PC-9 (cell line): ENCODE results near the gene IGF2BP2. TPM values are rescaled to one million over a fixed set of nuclear protein-coding genes. Genes with fewer than 3 reads are reported as not detected.

Experiments used
- Bru-seq: library from RNA; stranded (reverse); fragments of 400-500 nt; gene quantifications from one replicate; lab custom pipeline; 2021; lab: Mats Ljungman, UMichigan
- BruChase-seq, 2 experiments: library from RNA; stranded (reverse); fragments of 400-500 nt; gene quantifications; one replicate each; lab custom pipeline; 2021; lab: Mats Ljungman, UMichigan
- BruUV-seq: library from RNA; stranded (reverse); fragments of 400-500 nt; replicated peaks from 2 replicates; lab custom pipeline; 2021; lab: Mats Ljungman, UMichigan
- CTCF ChIA-PET: fragments of 300-600 bp; sonication (Branson Sonifier 250); formaldehyde crosslinking; loops from one replicate; lab custom pipeline; 2022; ENCODE audit warnings: antibody characterized with exemption; lab: Charles Lee
- POLR2A ChIA-PET: fragments of 300-600 bp; sonication (Branson Sonifier 250); formaldehyde crosslinking; loops from one replicate; lab custom pipeline; 2022; ENCODE audit warnings: antibody characterized with exemption; ENCODE audit not compliant: unreplicated experiment; lab: Charles Lee
- DNase-seq, 2 experiments: peaks; one replicate each; pipeline versions ENCODE4 v3.0.0 to v3.0.0-alpha.2; 2015 to 2022; ENCODE audit warnings: mixed read lengths in 1 of 2
- H2AFZ ChIP-seq: fragments of 200-600 bp; sonication (generic); 2 replicates; pipeline ENCODE4 v1.8.1; 2017; ENCODE audit warnings: antibody characterized with exemption
- H3F3A ChIP-seq: fragments of 200-600 bp; sonication (generic); 2 replicates; pipeline ENCODE4 v1.8.1; 2017; ENCODE audit warnings: antibody characterized with exemption, mild to moderate bottlenecking, low read depth; ENCODE audit not compliant: insufficient read depth
- H3K27ac ChIP-seq: fragments of 200-600 bp; sonication (generic); 2 replicates; pipeline ENCODE4 v1.6.1; 2016; ENCODE audit warnings: mixed run types
- H3K27me3 ChIP-seq: fragments of 200-600 bp; sonication (generic); 2 replicates; pipeline ENCODE4 v1.6.1; 2016; ENCODE audit warnings: low read depth, mixed run types; ENCODE audit not compliant: insufficient read depth
- H3K36me3 ChIP-seq: fragments of 200-600 bp; sonication (generic); 2 replicates; pipeline ENCODE4 v1.6.1; 2016; ENCODE audit warnings: low read depth, mixed run types
- H3K4me1 ChIP-seq: fragments of 200-600 bp; sonication (generic); replicated peaks from 2 replicates; pipeline ENCODE4 v1.6.1; 2016; ENCODE audit warnings: mixed run types; ENCODE audit not compliant: insufficient read depth
- H3K4me2 ChIP-seq: fragments of 200-600 bp; sonication (generic); 2 replicates; pipeline ENCODE4 v1.6.1; 2017; ENCODE audit warnings: mixed run types
- H3K4me3 ChIP-seq: fragments of 200-600 bp; sonication (generic); 2 replicates; pipeline ENCODE4 v1.6.1; 2016; ENCODE audit warnings: mixed run types
- H3K79me2 ChIP-seq: fragments of 200-600 bp; sonication (generic); 2 replicates; pipeline ENCODE4 v1.6.1; 2017; ENCODE audit warnings: low read depth, mixed run types
- H3K9me2 ChIP-seq: fragments of 200-600 bp; sonication (generic); 2 replicates; pipeline ENCODE4 v1.8.1; 2017; ENCODE audit warnings: mild to moderate bottlenecking; ENCODE audit not compliant: insufficient read depth
- H3K9me3 ChIP-seq: fragments of 200-600 bp; sonication (generic); 2 replicates; pipeline ENCODE4 v1.8.1; 2016; ENCODE audit warnings: low read depth; ENCODE audit not compliant: insufficient read depth
- H4K20me1 ChIP-seq: fragments of 200-600 bp; sonication (generic); 2 replicates; pipeline ENCODE4 v1.8.1; 2017; ENCODE audit not compliant: insufficient read depth
- CTCF ChIP-seq: fragments of 200-600 bp; sonication (generic); conservative IDR thresholded peaks from 2 replicates; pipeline ENCODE4 v1.6.1; 2017; ENCODE audit warnings: mixed run types, antibody characterized with exemption, mild to moderate bottlenecking, moderate library complexity
- EZH2 ChIP-seq: fragments of 200-600 bp; sonication (generic); IDR thresholded peaks from 2 replicates; pipeline ENCODE4 v1.8.0; 2017; ENCODE audit warnings: antibody characterized with exemption, low read depth
- intact Hi-C: fragments of 100-400 bp; cut with micrococcal nuclease; formaldehyde crosslinking; loops from one replicate; pipeline ENCODE4 v1.10.0; 2022; ENCODE audit not compliant: unreplicated experiment
- long read RNA-seq: library from polyadenylated mRNA; stranded (forward); transcript quantifications from one replicate; pipeline ENCODE4 v2.0.0, GENCODE V29; 2022
- total RNA-seq: library from RNA; stranded (reverse); gene quantifications from 2 replicates; pipeline ENCODE4 v1.2.3, GENCODE V29; 2021

Gene IGF2BP2
- total RNA-seq (140 and 150 TPM in 2 replicates), Bru-seq, nascent RNA (percentile 97 among the genes with signal in this experiment), BruChase-seq, experiment 1, labeled RNA remaining after a 2-hour chase (percentile 98 among the genes with signal in this experiment), BruChase-seq, experiment 2, labeled RNA remaining after a 6-hour chase (percentile 90 among the genes with signal in this experiment)
- long read RNA-seq, transcript IGF2BP2-202 (16 exons, 3,688 nt): major isoform, 38 of 92 reads
- long read RNA-seq, transcript IGF2BP2-201 (15 exons, 3,291 nt): minor isoform, 11 of 92 reads
- long read RNA-seq, partial matches to known transcripts: 9 of 92 reads
- long read RNA-seq, other reads (novel, unspliced or antisense): 32 of 92 reads

- H2AFZ ChIP-seq: peak within 1 kb of the TSS; percentile 94
- CTCF ChIA-PET: interaction anchor here (0.6 to 0.8 kb wide), 2 partner anchors 118 to 1340 kb away, joined by 3 to 4 read pairs; no protein-coding TSS in a partner anchor
These were observed at the start of gene IGF2BP2 for GRCh38 chr3:185825006-185825638. IGF2BP2 (minus strand) TSS chr3:185825042; CDS start chr3:185824960, 82 bp downstream.

GRCh38 chr3:185874119-185874518 is 49.3 kb upstream of the IGF2BP2 start:
- intact Hi-C loops: no loop called here
- Histone ChIP-seq H3K27me3 (no peaks in the 10 kb centered on the region), H4K20me1 (no peaks in the 10 kb centered on the region), H3K4me1 (peaks cover 10% of the 10 kb centered on the region), H3K36me3 (no peaks in the 10 kb centered on the region), H3K4me3 (no peak overlapping the region), H3F3A (no peaks in the 10 kb centered on the region), H2AFZ (no peak overlapping the region), H3K79me2 (no peaks in the 10 kb centered on the region), H3K9me3 (no peaks in the 10 kb centered on the region), H3K4me2 (no peak overlapping the region), H3K27ac (no peak overlapping the region), H3K9me2 (no peaks in the 10 kb centered on the region)
- no peak for DNase-seq
- POLR2A ChIA-PET: interaction anchor here (0.7 kb wide), 1 partner anchor 1152 kb away, joined by 4 read pairs; no protein-coding TSS in a partner anchor
- BruUV-seq: no TSS peak
- TF ChIP-seq CTCF (no peak), EZH2 (no peak)
- CTCF ChIA-PET: no interaction called here

More at GRCh38 chr3:185825006-185825638, at the start of gene IGF2BP2:
- no peaks in the 10 kb centered on the region for H3K27me3 ChIP-seq
- no peak for TF ChIP-seq CTCF
- peaks cover 22% of the 10 kb centered on the region; the same call in 1 of the 2 replicates for H3K36me3 ChIP-seq
- peaks cover 6% of the 10 kb centered on the region; the same call in 1 of the 2 replicates for H3K9me3 ChIP-seq
- H3K4me1 ChIP-seq: peaks cover 36% of the 10 kb centered on the region
- H3K27ac ChIP-seq: peak within 1 kb of the TSS; percentile 86
- no TSS peak for BruUV-seq
- H3K4me2 ChIP-seq: peak within 1 kb of the TSS; percentile 94
- intact Hi-C loops: loop anchor here (1.0 to 5.0 kb wide), 3 partner anchors 87 to 148 kb away; no protein-coding TSS in a partner anchor
- H3K4me3 ChIP-seq: peak within 1 kb of the TSS; percentile 99
- H3K79me2 ChIP-seq: peaks cover 66% of the 10 kb centered on the region
- H3K9me2 ChIP-seq: no peaks in the 10 kb centered on the region
- H3F3A ChIP-seq: peaks cover 36% of the 10 kb centered on the region
- POLR2A ChIA-PET: interaction anchor here (0.6 to 0.7 kb wide), 3 partner anchors 91 to 143 kb away, joined by 5 to 11 read pairs (median 8); no protein-coding TSS in a partner anchor
- DNase-seq: peak; percentile 73 to 96
- H4K20me1 ChIP-seq: peaks cover 21% of the 10 kb centered on the region

GRCh38 chr3:185867650-185868049 is 42.8 kb upstream of the IGF2BP2 start:
- Histone ChIP-seq H3K4me1 (no peaks in the 10 kb centered on the region), H3K9me2 (no peaks in the 10 kb centered on the region), H3K36me3 (no peaks in the 10 kb centered on the region), H4K20me1 (no peaks in the 10 kb centered on the region), H3K4me2 (no peak overlapping the region), H2AFZ (no peak overlapping the region), H3K4me3 (no peak overlapping the region), H3F3A (no peaks in the 10 kb centered on the region), H3K9me3 (no peaks in the 10 kb centered on the region), H3K79me2 (no peaks in the 10 kb centered on the region), H3K27me3 (no peaks in the 10 kb centered on the region), H3K27ac (no peak overlapping the region)
- intact Hi-C loops: no loop called here
- DNase-seq: no peak
- BruUV-seq: no TSS peak
- TF ChIP-seq EZH2 (no peak), CTCF (no peak)
- ChIA-PET POLR2A (no interaction called here), CTCF (interaction anchor here (0.6 kb wide), 3 partner anchors 56 to 90 kb away, joined by 3 to 7 read pairs (median 4); no protein-coding TSS in a partner anchor)
